ENCODE data around the gene C11orf24. TPM values are rescaled to one million over a fixed set of nuclear protein-coding genes. Genes with fewer than 3 reads are reported as not detected.

C11orf24 gene
- total RNA-seq, 2 donors from 2014 or later = 37.9 to 63.0 TPM

DNA sequence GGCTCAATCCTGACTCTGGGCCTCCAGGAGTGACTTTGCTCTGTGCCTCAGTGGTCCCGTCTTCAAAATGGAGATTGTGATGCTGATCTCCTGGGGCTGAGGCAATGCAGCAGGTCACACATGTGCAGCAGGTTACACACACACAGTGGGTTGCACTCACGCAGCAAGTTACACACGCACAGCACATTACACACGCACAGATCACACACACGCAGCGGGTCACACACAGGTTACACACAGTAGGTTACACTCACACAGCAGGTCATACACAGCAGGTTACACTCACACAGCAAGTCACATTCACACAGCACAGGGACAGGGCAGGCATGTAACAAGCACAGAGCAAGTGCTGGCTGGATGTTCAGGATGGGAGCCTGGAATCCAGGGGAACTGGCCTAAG, 11.3 kb downstream of the C11orf24 start:
- TF ChIP-seq, protein P1, sequence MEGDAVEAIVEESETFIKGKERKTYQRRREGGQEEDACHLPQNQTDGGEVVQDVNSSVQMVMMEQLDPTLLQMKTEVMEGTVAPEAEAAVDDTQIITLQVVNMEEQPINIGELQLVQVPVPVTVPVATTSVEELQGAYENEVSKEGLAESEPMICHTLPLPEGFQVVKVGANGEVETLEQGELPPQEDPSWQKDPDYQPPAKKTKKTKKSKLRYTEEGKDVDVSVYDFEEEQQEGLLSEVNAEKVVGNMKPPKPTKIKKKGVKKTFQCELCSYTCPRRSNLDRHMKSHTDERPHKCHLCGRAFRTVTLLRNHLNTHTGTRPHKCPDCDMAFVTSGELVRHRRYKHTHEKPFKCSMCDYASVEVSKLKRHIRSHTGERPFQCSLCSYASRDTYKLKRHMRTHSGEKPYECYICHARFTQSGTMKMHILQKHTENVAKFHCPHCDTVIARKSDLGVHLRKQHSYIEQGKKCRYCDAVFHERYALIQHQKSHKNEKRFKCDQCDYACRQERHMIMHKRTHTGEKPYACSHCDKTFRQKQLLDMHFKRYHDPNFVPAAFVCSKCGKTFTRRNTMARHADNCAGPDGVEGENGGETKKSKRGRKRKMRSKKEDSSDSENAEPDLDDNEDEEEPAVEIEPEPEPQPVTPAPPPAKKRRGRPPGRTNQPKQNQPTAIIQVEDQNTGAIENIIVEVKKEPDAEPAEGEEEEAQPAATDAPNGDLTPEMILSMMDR (IDR thresholded peaks at IDR 0.05) = no peak
- H3K4me1 ChIP-seq (ENCODE audit: control insufficient read depth in 1 of 2, low read depth in 2 of 2) = peaks cover 3 to 6% of the 10 kb centered on the region in 2 donors
- H3K4me3 ChIP-seq = no peak overlapping the region
- DNase-seq (ENCODE audit: low spot score) = no peak
- H3K36me3 ChIP-seq = peaks cover 30% of the 10 kb centered on the region
- H3K27me3 ChIP-seq (replicated peaks; ENCODE audit: insufficient read depth) = no peaks in the 10 kb centered on the region
- H3K27ac ChIP-seq = no peak overlapping the region
- no peak for ATAC-seq (ENCODE audit: insufficient number of reproducible peaks, low FRiP score, low read depth)
- H3K9me3 ChIP-seq = no peaks in the 10 kb centered on the region

DNA sequence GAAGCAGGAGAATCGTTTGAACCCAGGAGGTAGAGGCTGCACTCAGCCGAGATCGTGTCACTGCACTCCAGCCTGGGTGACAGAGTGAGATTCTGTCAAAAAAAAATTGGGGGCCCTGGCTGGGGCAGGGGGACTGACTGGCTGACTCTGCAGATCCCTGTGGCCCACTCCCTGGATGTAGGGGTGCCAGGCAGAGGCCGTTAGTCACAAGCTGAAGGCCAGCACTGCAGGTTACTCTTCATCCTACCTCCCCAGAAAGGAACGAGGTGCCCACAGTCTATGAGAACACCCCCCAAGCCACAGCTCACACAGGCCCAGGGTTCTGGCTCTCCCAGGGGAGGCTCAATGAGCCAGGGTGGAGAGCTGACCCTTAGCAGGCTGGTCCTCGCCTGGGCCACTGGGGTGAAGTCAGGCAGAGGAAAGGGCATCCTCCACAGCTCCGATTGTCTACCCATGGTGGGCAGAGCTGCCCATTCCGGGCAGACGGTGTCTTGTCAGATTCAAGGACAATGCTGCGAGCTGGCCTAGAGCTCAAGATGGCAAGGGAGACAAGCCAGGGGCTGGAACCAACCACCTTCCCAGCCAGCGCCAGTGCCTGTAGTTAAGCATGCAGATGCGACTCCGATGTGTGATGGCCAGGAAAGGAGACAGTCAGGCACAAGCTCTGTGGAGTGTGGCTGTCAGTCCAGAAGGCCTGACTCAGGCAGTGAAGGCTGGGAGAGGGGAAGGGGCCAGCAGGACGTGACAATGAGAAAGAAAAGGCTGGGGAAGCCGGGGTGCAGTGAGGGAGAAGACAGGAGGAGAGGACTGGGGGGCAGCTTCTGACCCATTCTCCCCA, 12.4 kb downstream of the C11orf24 start:
- DNase-seq (ENCODE audit: low spot score) = no peak
- Histone ChIP-seq H3K36me3 (peaks cover 25% of the 10 kb centered on the region), H3K4me1 (ENCODE audit: control insufficient read depth in 1 of 2, low read depth in 2 of 2) (peaks cover 3 to 6% of the 10 kb centered on the region in 2 donors), H3K27me3 (replicated peaks; ENCODE audit: insufficient read depth) (no peaks in the 10 kb centered on the region), H3K27ac (peak overlapping the region in 1 of 2 donors; percentile 3), H3K4me3 (no peak overlapping the region), H3K9me3 (no peaks in the 10 kb centered on the region)
- TF ChIP-seq, protein P1 (IDR thresholded peaks at IDR 0.05) = no peak
- ATAC-seq (ENCODE audit: insufficient number of reproducible peaks, low FRiP score, low read depth) = no peak

DNA sequence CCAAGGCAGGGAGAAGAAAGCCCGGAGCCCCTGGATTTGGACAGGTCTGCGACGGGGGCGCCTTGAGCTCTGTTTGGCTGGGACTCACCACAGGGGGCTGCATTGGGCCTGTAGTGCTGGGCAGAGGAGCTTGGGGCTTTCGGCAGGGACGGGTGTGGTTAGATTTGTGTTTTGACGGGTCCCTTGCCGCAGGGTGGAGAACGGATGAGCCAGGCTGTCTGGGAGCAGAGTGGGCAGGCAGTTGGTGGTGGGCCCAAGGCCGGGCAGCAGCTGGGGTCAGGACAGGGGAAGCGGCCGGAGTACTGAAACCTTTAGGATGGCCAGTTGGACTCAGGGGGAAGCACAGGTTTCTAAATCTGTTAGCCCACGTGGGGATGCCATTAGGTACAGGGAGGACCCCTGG, 13.4 kb downstream of the C11orf24 start:
- no peak for DNase-seq (ENCODE audit: low spot score)

DNA sequence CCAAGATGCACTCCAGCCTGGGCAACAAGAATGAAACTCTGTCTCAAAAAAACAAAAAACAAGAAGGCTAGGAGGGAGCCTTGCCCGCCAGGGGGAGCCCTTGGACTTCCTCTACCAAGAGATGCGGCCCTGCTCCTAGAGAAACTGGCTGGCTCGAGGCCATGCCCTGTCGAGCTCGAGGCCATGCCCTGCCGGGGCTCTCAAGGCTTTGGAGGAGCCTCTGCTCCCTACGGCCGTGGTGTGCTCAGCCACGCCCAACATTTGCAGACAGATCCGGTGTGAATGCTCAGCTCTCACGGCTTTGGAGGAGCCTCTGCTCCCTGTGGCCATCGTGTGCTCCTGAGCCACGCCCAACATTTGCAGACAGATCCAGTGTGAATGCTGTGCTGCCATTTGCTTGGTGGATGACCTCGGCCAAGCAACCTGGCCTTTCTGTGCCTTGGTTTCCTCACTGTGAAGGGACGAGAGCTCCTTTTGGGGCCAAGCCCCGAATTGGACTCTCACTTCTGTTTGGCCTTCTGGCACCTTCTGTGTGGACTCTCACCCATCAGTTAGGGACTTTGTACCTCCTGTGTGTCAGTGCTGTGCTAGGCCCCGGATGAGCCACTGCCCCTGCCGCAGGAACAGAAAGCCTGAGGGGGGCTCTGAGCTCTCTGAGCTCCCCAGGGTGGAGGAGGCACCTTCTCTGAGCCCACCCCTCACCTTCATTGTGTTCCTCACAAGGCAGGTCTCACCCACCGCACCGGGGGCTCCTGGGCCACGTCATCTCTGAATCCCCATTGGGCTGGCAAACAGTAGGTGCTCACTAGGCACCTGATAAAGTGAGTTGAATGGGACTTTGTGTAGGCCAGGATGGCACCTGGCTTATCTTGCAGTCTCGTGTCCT, 14.1 kb downstream of the C11orf24 start:
- Histone ChIP-seq H3K36me3 (peaks cover 18% of the 10 kb centered on the region), H3K9me3 (no peaks in the 10 kb centered on the region), H3K4me1 (ENCODE audit: control insufficient read depth in 1 of 2, low read depth in 2 of 2) (peaks cover 3 to 6% of the 10 kb centered on the region in 2 donors), H3K27ac (peak overlapping the region in 1 of 2 donors; percentile 3), H3K4me3 (peak overlapping the region; percentile 49), H3K27me3 (replicated peaks; ENCODE audit: insufficient read depth) (no peaks in the 10 kb centered on the region)
- peak; percentile 88 for DNase-seq (ENCODE audit: low spot score)
- ATAC-seq (ENCODE audit: insufficient number of reproducible peaks, low FRiP score, low read depth) = peak; percentile 62
- TF ChIP-seq, protein P1 (IDR thresholded peaks at IDR 0.05) = peak; percentile 87

More for the DNA sequence above, 13.4 kb downstream of the C11orf24 start:
- no peak overlapping the region for H3K4me3 ChIP-seq
- peaks cover 22% of the 10 kb centered on the region for H3K36me3 ChIP-seq
- ATAC-seq (ENCODE audit: insufficient number of reproducible peaks, low FRiP score, low read depth) = no peak
- no peaks in the 10 kb centered on the region for H3K9me3 ChIP-seq
- peaks cover 3 to 6% of the 10 kb centered on the region in 2 donors for H3K4me1 ChIP-seq (ENCODE audit: control insufficient read depth in 1 of 2, low read depth in 2 of 2)
- H3K27me3 ChIP-seq (replicated peaks; ENCODE audit: insufficient read depth) = no peaks in the 10 kb centered on the region
- peak overlapping the region in 1 of 2 donors; percentile 3 for H3K27ac ChIP-seq
- TF ChIP-seq, protein P1 (IDR thresholded peaks at IDR 0.05) = no peak

DNA sequence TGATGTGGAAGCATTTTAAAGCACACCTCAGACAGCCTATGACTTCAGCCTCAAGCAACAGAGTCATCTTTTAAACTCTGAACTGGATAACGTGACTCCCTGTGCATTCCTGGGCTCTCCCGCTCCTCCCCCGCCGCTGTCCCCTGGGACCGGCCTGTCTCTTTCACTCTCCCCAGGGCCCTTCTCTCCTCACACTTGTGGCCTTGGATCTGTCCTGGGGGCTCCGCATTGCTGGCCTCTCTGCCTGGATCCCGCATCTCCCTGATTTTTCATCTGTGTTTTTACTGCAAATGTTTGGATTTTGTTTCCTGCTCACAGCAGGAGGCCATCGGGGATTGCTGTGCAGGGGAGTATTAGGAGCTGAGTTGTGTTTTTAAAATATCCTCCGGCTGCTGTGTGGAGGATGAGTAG, 15.4 kb downstream of the C11orf24 start:
- Histone ChIP-seq H3K27ac (no peak overlapping the region), H3K4me1 (ENCODE audit: control insufficient read depth in 1 of 2, low read depth in 2 of 2) (peaks cover 3 to 6% of the 10 kb centered on the region in 2 donors), H3K9me3 (no peaks in the 10 kb centered on the region), H3K4me3 (no peak overlapping the region), H3K27me3 (replicated peaks; ENCODE audit: insufficient read depth) (no peaks in the 10 kb centered on the region), H3K36me3 (peaks cover 7% of the 10 kb centered on the region)
- DNase-seq (ENCODE audit: low spot score) (no peak), ATAC-seq (ENCODE audit: insufficient number of reproducible peaks, low FRiP score, low read depth) (no peak)
- TF ChIP-seq, protein P1 (IDR thresholded peaks at IDR 0.05) = no peak
